Measurements from ENCODE around the gene GSG1L2.

- TF ChIP-seq CTCF (conservative IDR thresholded peaks at IDR 0.05 in 1 of 2, IDR thresholded peaks at IDR 0.05 in 1 of 2; ENCODE audit: extremely low read depth in 1 of 2, insufficient read depth in 1 of 2, low read depth in 1 of 2, low read length in 2 of 2) (no peak), EZH2 (IDR thresholded peaks at IDR 0.05; ENCODE audit: borderline replicate concordance, low read length) (no peak)
These were observed 28.3 kb upstream of the GSG1L2 start for GRCh38 chr17:9850151-9850550.
